ENCODE data around the gene MRM2. TPM values are rescaled to one million over a fixed set of nuclear protein-coding genes. Genes with fewer than 3 reads are reported as not detected.

MRM2 gene
- total and polyA plus RNA-seq, 10 of the 15 experiments (the other 5 are each of a cell fraction or from before 2014, with no cell fraction given), result 43.2 to 128 (median 71.4) TPM

GRCh38 chr7:2251841-2252771, 10.1 kb upstream of the MRM2 start:
- in situ Hi-C loops (cut with MboI) (no loop called here), intact Hi-C loops (cut with micrococcal nuclease; ENCODE audit: unreplicated experiment) (no loop called here)
- Histone ChIP-seq H4K20me1 (ENCODE audit: control insufficient read depth, insufficient read depth) (no peaks in the 10 kb centered on the region), H3K4me1 (ENCODE audit: control insufficient read depth, insufficient read depth, low read length) (peaks cover 30% of the 10 kb centered on the region), H3K27me3 (replicated peaks in 1 of 2; ENCODE audit: control insufficient read depth in 2 of 2, insufficient read depth in 2 of 2, low read length in 1 of 2) (no peaks in the 10 kb centered on the region), H2AFZ (ENCODE audit: control insufficient read depth, low read depth, low read length) (no peak overlapping the region), H3K4me3 (no peak overlapping the region), H3K9ac (ENCODE audit: control insufficient read depth, insufficient read depth, low read length) (no peak overlapping the region), H3K4me2 (ENCODE audit: control insufficient read depth, insufficient read depth) (no peak overlapping the region), H3K79me2 (ENCODE audit: control insufficient read depth, insufficient read depth, low read length) (no peaks in the 10 kb centered on the region; the same call in 1 of the 2 replicates), H3K9me3 (replicated peaks; ENCODE audit: control insufficient read depth, insufficient read depth, low read length) (no peaks in the 10 kb centered on the region; the same call in 2 of the 3 replicates), H3K27ac (ENCODE audit: control insufficient read depth, insufficient read depth) (no peak overlapping the region), H3K36me3 (ENCODE audit: control insufficient read depth in 2 of 2, insufficient read depth in 2 of 2, low read length in 1 of 2) (peaks cover 8 to 31% of the 10 kb centered on the region in 2 experiments; a peak in 3 of 4 replicates)
- no peak; the same call in 2 of the 3 replicates for ATAC-seq
- SMC1A ChIA-PET (ENCODE audit: uncharacterized antibody, unreplicated experiment), result no interaction called here
- 93% methylated on average over 21 of the region's 24 CpGs for WGBS (ENCODE audit: insufficient coverage, insufficient replicate concordance, low lambda C conversion rate, missing lambda C conversion rate)
- no peak for FAIRE-seq
- CTCF ChIA-PET, result no interaction called here
- TF ChIP-seq ASH2L (IDR thresholded peaks at IDR 0.05; ENCODE audit: borderline replicate concordance, low read depth), result no peak
- BruUV-seq (replicated peaks), result no TSS peak
- POLR2A ChIA-PET, result interaction anchor here (0.5 kb wide), 1 partner anchor 27 kb away, joined by 5 read pairs; no protein-coding TSS in a partner anchor
- DNase-seq (ENCODE audit: low read depth, low spot score), result no peak
- RAD21 ChIA-PET (ENCODE audit: unreplicated experiment), result interaction anchor here (1.2 kb wide), 1 partner anchor 10 kb away, joined by 3 read pairs; the partner anchor contains the start of genes MRM2 and NUDT1

DNA sequence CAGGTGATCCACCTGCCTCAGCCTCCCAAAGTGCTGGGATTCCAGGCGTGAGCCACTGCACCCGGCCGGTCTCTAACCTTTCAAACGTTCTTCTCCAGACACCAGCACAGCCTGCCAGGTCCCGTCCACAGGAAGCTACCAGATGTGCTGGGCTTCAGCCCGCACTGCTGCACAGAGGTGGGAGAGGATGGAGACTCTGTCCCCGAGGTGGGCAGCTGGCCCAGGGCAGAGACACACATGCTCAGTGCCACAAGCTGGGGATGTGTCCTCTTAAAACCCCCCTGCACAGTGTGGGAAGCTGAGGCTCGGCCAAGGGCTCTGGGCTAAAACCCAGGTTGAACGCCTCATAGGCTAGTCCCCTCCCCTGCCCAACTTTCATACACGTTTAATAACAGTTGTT, 9.4 kb upstream of the MRM2 start:
- H3K27me3 ChIP-seq (replicated peaks in 1 of 2; ENCODE audit: control insufficient read depth in 2 of 2, insufficient read depth in 2 of 2, low read length in 1 of 2), result no peaks in the 10 kb centered on the region
- no peak for FAIRE-seq
- no peak for TF ChIP-seq SMAD5 (IDR thresholded peaks at IDR 0.05; ENCODE audit: low read depth)
- TF ChIP-seq ZBTB40 (IDR thresholded peaks at IDR 0.05; ENCODE audit: borderline replicate concordance), result no peak
- TF ChIP-seq SREBF1 (IDR thresholded peaks at IDR 0.05; ENCODE audit: low read length), result no peak
- TF ChIP-seq, protein P1, sequence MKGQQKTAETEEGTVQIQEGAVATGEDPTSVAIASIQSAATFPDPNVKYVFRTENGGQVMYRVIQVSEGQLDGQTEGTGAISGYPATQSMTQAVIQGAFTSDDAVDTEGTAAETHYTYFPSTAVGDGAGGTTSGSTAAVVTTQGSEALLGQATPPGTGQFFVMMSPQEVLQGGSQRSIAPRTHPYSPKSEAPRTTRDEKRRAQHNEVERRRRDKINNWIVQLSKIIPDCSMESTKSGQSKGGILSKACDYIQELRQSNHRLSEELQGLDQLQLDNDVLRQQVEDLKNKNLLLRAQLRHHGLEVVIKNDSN (IDR thresholded peaks at IDR 0.05; ENCODE audit: borderline replicate concordance, extremely low read length, insufficient read depth, low read depth, low read length), result no peak
- TF ChIP-seq, protein P2, sequence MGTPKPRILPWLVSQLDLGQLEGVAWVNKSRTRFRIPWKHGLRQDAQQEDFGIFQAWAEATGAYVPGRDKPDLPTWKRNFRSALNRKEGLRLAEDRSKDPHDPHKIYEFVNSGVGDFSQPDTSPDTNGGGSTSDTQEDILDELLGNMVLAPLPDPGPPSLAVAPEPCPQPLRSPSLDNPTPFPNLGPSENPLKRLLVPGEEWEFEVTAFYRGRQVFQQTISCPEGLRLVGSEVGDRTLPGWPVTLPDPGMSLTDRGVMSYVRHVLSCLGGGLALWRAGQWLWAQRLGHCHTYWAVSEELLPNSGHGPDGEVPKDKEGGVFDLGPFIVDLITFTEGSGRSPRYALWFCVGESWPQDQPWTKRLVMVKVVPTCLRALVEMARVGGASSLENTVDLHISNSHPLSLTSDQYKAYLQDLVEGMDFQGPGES (IDR thresholded peaks at IDR 0.05), result no peak
- no peak for TF ChIP-seq MXI1 (IDR thresholded peaks at IDR 0.05; ENCODE audit: low read depth, low read length)

More for the DNA sequence above, 9.4 kb upstream of the MRM2 start:
- no TSS peak for BruUV-seq (replicated peaks)
- peaks cover 8 to 29% of the 10 kb centered on the region in 2 experiments; a peak in 3 of 4 replicates for H3K36me3 ChIP-seq (ENCODE audit: control insufficient read depth in 2 of 2, insufficient read depth in 2 of 2, low read length in 1 of 2)
- SMC1A ChIA-PET (ENCODE audit: uncharacterized antibody, unreplicated experiment), result no interaction called here
- no peaks in the 10 kb centered on the region; the same call in 2 of the 3 replicates for H3K9me3 ChIP-seq (replicated peaks; ENCODE audit: control insufficient read depth, insufficient read depth, low read length)
- ATAC-seq (no peak), DNase-seq (ENCODE audit: low read depth, low spot score) (no peak)
- intact Hi-C loops (cut with micrococcal nuclease; ENCODE audit: unreplicated experiment) (no loop called here), in situ Hi-C loops (cut with MboI) (no loop called here)
- H3K4me2 ChIP-seq (ENCODE audit: control insufficient read depth, insufficient read depth), result no peak overlapping the region
- H4K20me1 ChIP-seq (ENCODE audit: control insufficient read depth, insufficient read depth), result no peaks in the 10 kb centered on the region
- no peak overlapping the region for H2AFZ ChIP-seq (ENCODE audit: control insufficient read depth, low read depth, low read length)
- H3K79me2 ChIP-seq (ENCODE audit: control insufficient read depth, insufficient read depth, low read length), result no peaks in the 10 kb centered on the region; the same call in 1 of the 2 replicates
- RAD21 ChIA-PET (ENCODE audit: unreplicated experiment), result interaction anchor here (1.2 kb wide), 1 partner anchor 9 kb away, joined by 3 read pairs; the partner anchor contains the start of genes MRM2 and NUDT1
- no peak overlapping the region for H3K9ac ChIP-seq (ENCODE audit: control insufficient read depth, insufficient read depth, low read length)
- POLR2A ChIA-PET, result interaction anchor here (0.5 kb wide), 1 partner anchor 28 kb away, joined by 5 read pairs; no protein-coding TSS in a partner anchor
- CTCF ChIA-PET, result interaction anchor here (0.6 to 0.7 kb wide), 2 partner anchors 8 to 95 kb away, joined by 3 read pairs; no protein-coding TSS in a partner anchor
- H3K4me3 ChIP-seq, result no peak overlapping the region
- H3K4me1 ChIP-seq (ENCODE audit: control insufficient read depth, insufficient read depth, low read length), result peaks cover 37% of the 10 kb centered on the region
- no peak overlapping the region for H3K27ac ChIP-seq (ENCODE audit: control insufficient read depth, insufficient read depth)
- WGBS (ENCODE audit: insufficient coverage, insufficient replicate concordance, low lambda C conversion rate, missing lambda C conversion rate), result 89% methylated on average over 10 of the region's 10 CpGs
